Measurements from ENCODE around the gene SHISA5.

DNA sequence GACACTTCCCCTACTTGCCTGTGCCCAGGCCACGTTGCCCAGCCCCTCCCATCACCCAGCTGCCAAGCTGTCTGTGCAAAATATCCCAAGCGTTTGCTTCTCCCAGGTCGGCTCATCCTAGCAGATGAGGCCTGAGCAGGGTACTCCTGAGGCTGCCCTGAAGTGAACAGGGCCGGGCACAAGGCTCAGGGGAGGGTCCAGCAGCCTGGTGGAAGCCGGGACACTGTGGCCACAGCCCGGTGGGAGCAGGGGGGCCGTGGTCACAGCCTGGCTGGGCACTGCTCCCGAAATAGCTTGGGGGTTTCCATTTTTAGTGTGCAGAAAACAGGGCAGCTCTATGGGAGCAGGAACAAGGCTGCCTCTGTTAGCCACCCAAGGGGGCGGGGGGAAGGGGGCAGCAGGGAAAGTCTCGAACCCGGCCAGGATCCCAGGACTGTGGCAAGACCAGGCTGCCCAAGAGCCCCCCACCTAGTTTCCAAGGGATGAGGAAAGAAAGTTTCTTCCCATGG, 77.5 kb downstream of the SHISA5 start:
- TF ChIP-seq, protein P1, sequence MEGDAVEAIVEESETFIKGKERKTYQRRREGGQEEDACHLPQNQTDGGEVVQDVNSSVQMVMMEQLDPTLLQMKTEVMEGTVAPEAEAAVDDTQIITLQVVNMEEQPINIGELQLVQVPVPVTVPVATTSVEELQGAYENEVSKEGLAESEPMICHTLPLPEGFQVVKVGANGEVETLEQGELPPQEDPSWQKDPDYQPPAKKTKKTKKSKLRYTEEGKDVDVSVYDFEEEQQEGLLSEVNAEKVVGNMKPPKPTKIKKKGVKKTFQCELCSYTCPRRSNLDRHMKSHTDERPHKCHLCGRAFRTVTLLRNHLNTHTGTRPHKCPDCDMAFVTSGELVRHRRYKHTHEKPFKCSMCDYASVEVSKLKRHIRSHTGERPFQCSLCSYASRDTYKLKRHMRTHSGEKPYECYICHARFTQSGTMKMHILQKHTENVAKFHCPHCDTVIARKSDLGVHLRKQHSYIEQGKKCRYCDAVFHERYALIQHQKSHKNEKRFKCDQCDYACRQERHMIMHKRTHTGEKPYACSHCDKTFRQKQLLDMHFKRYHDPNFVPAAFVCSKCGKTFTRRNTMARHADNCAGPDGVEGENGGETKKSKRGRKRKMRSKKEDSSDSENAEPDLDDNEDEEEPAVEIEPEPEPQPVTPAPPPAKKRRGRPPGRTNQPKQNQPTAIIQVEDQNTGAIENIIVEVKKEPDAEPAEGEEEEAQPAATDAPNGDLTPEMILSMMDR (IDR thresholded peaks at IDR 0.05) = no peak
- no peak for TF ChIP-seq POLR2A (IDR thresholded peaks at IDR 0.05)

Measured in ovary (tissue), 3 donors.